Measurements from ENCODE around the gene TIMP3. TPM values are rescaled to one million over a fixed set of nuclear protein-coding genes. Genes with fewer than 3 reads are reported as not detected.

The TIMP3 gene
- total RNA-seq, 1 experiment from 2014 or later, result 14.1 TPM

- no peak for DNase-seq (ENCODE audit: low spot score)
- BruUV-seq (replicated peaks), result no TSS peak
- intact Hi-C loops (cut with micrococcal nuclease; ENCODE audit: unreplicated experiment), result no loop called here
- ChIA-PET POLR2A (ENCODE audit: low non-redundant PET) (no interaction called here), CTCF (no interaction called here)
- Histone ChIP-seq H3K4me1 (ENCODE audit: insufficient read depth, low read length, poor library complexity, severe bottlenecking) (no peaks in the 10 kb centered on the region), H3K9me3 (ENCODE audit: low read depth, low read length, poor library complexity, severe bottlenecking) (no peaks in the 10 kb centered on the region), H3K27ac (ENCODE audit: low read depth, low read length, poor library complexity, severe bottlenecking) (no peak overlapping the region), H3K36me3 (ENCODE audit: insufficient read depth, low read length, poor library complexity, severe bottlenecking) (no peaks in the 10 kb centered on the region), H3K4me3 (ENCODE audit: low read depth, low read length, poor library complexity, severe bottlenecking) (no peak overlapping the region), H3K27me3 (replicated peaks; ENCODE audit: insufficient read depth, low read depth, low read length, poor library complexity) (no peaks in the 10 kb centered on the region)
- no peak for TF ChIP-seq EZH2 (IDR thresholded peaks at IDR 0.05; ENCODE audit: borderline replicate concordance, low read depth, low read length, poor library complexity, severe bottlenecking)
- TF ChIP-seq, protein P1, sequence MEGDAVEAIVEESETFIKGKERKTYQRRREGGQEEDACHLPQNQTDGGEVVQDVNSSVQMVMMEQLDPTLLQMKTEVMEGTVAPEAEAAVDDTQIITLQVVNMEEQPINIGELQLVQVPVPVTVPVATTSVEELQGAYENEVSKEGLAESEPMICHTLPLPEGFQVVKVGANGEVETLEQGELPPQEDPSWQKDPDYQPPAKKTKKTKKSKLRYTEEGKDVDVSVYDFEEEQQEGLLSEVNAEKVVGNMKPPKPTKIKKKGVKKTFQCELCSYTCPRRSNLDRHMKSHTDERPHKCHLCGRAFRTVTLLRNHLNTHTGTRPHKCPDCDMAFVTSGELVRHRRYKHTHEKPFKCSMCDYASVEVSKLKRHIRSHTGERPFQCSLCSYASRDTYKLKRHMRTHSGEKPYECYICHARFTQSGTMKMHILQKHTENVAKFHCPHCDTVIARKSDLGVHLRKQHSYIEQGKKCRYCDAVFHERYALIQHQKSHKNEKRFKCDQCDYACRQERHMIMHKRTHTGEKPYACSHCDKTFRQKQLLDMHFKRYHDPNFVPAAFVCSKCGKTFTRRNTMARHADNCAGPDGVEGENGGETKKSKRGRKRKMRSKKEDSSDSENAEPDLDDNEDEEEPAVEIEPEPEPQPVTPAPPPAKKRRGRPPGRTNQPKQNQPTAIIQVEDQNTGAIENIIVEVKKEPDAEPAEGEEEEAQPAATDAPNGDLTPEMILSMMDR (conservative IDR thresholded peaks at IDR 0.05; ENCODE audit: low read depth, low read length), result no peak
Observed at GRCh38 chr22:32758866-32759385, 42.6 kb upstream of the TIMP3 start.

DNA sequence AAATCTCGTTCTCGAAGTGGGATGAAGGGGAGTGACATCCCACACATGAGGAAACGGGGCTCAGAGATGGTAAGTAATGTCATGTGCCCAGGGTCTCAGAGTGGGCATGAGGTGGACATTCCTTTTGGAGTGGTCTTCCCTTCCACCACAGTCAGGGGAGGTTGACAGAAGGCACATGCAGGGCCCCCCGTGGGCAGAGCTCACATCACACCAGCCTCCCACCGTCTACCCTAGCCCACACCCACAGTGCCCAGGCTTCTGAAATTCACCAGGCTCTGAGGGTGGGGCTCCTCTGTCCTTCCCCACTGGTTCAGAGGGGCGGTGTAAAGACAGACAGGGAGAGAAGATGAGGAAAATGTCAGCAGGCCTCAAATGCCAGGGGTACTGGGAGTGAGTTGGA is 41.1 kb upstream of the TIMP3 start:
- Histone ChIP-seq H3K4me3 (ENCODE audit: low read depth, low read length, poor library complexity, severe bottlenecking) (no peak overlapping the region), H3K27ac (ENCODE audit: low read depth, low read length, poor library complexity, severe bottlenecking) (no peak overlapping the region), H3K27me3 (replicated peaks; ENCODE audit: insufficient read depth, low read depth, low read length, poor library complexity) (no peaks in the 10 kb centered on the region), H3K4me1 (ENCODE audit: insufficient read depth, low read length, poor library complexity, severe bottlenecking) (no peaks in the 10 kb centered on the region), H3K9me3 (ENCODE audit: low read depth, low read length, poor library complexity, severe bottlenecking) (no peaks in the 10 kb centered on the region), H3K36me3 (ENCODE audit: insufficient read depth, low read length, poor library complexity, severe bottlenecking) (no peaks in the 10 kb centered on the region)
- ChIA-PET POLR2A (ENCODE audit: low non-redundant PET) (no interaction called here), CTCF (no interaction called here)
- intact Hi-C loops (cut with micrococcal nuclease; ENCODE audit: unreplicated experiment), result no loop called here
- no peak for DNase-seq (ENCODE audit: low spot score)
- TF ChIP-seq EZH2 (IDR thresholded peaks at IDR 0.05; ENCODE audit: borderline replicate concordance, low read depth, low read length, poor library complexity, severe bottlenecking), result no peak
- TF ChIP-seq, protein P1 (conservative IDR thresholded peaks at IDR 0.05; ENCODE audit: low read depth, low read length), result no peak
- BruUV-seq (replicated peaks), result no TSS peak

DNA sequence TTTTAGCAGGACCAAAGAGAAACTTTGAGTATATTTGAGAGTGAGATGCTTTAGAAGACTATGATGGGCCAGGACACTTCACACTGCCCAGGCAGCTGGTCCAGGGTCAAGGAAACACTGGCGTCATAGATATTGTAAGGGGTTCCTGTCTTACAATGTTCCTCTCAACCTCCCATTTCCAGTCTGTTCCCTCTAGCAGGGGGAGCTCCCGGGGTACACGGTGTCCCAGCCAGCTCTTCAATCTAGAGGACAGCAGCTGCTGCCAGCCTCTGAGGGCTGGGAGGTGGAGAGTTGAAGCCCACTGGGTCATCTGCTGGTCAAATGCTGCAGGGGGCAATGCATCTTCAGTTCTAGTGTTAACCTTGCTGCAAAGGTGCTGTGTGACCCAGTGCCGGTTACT is 40.7 kb upstream of the TIMP3 start:
- no peak overlapping the region for H3K27ac ChIP-seq (ENCODE audit: low read depth, low read length, poor library complexity, severe bottlenecking)
- H3K9me3 ChIP-seq (ENCODE audit: low read depth, low read length, poor library complexity, severe bottlenecking), result no peaks in the 10 kb centered on the region
- intact Hi-C loops (cut with micrococcal nuclease; ENCODE audit: unreplicated experiment), result no loop called here
- ChIA-PET CTCF (no interaction called here), POLR2A (ENCODE audit: low non-redundant PET) (no interaction called here)
- no peaks in the 10 kb centered on the region for H3K4me1 ChIP-seq (ENCODE audit: insufficient read depth, low read length, poor library complexity, severe bottlenecking)
- no peaks in the 10 kb centered on the region for H3K27me3 ChIP-seq (replicated peaks; ENCODE audit: insufficient read depth, low read depth, low read length, poor library complexity)
- BruUV-seq (replicated peaks), result no TSS peak
- no peak overlapping the region for H3K4me3 ChIP-seq (ENCODE audit: low read depth, low read length, poor library complexity, severe bottlenecking)
- TF ChIP-seq EZH2 (IDR thresholded peaks at IDR 0.05; ENCODE audit: borderline replicate concordance, low read depth, low read length, poor library complexity, severe bottlenecking), result no peak
- TF ChIP-seq, protein P1 (conservative IDR thresholded peaks at IDR 0.05; ENCODE audit: low read depth, low read length), result no peak
- H3K36me3 ChIP-seq (ENCODE audit: insufficient read depth, low read length, poor library complexity, severe bottlenecking), result no peaks in the 10 kb centered on the region
- DNase-seq (ENCODE audit: low spot score), result no peak

Measured in A673 (cell line).